Stimulated activated CD8-positive, alpha-beta memory T cell treated with anti-CD3 and anti-CD28 coated beads, Interleukin-12 subunit alpha, Interleukin-12 subunit beta, amount 100 ng/mL, for 24 hours (primary cell): Measurements from ENCODE around the gene SETD7.
A peak's percentile ranks its signal among the peaks of the same experiment; 100 is the strongest.
"Not testable (repeated sequence)": the region's sequence is repeated elsewhere in the genome, so short reads cannot be mapped to it uniquely, and the experiment has no call there.

Experiments
- DNase-seq: peaks from one replicate; pipeline ENCODE4 v3.0.0-alpha.2; 2020; ENCODE audit errors: extremely low read depth

The SETD7 gene

GRCh38 chr4:139465922-139466321, 90.1 kb downstream of the SETD7 start:
- no peak for DNase-seq

- DNase-seq = not testable (repeated sequence)
These were observed 91.5 kb downstream of the SETD7 start for GRCh38 chr4:139464512-139464911.

- no peak for DNase-seq
These were observed 94.9 kb downstream of the SETD7 start for GRCh38 chr4:139461022-139461628.

GRCh38 chr4:139460565-139460964, 95.5 kb downstream of the SETD7 start:
- no peak for DNase-seq

GRCh38 chr4:139458999-139459398, 97.0 kb downstream of the SETD7 start:
- DNase-seq = no peak

GRCh38 chr4:139458543-139458942, 97.5 kb downstream of the SETD7 start:
- DNase-seq = no peak

GRCh38 chr4:139457318-139457717, 98.7 kb downstream of the SETD7 start:
- DNase-seq = no peak

- DNase-seq = no peak
These were observed 100.9 kb downstream of the SETD7 start for GRCh38 chr4:139455126-139455538.

GRCh38 chr4:139454111-139455045, 101.6 kb downstream of the SETD7 start, which contains the start of gene RAB33B:
Gene RAB33B, plus strand, starts transcription at chr4:139454121. Its CDS starts 75 bp downstream, at chr4:139454196.
- DNase-seq = no peak

- peak; percentile 93 for DNase-seq
These were observed 102.5 kb downstream of the SETD7 start for GRCh38 chr4:139453371-139454110.

GRCh38 chr4:139453041-139453370, 103.0 kb downstream of the SETD7 start:
- DNase-seq = no peak

- DNase-seq = no peak
These were observed 104.0 kb downstream of the SETD7 start for GRCh38 chr4:139451997-139452396.

GRCh38 chr4:139450586-139450985, 105.4 kb downstream of the SETD7 start:
- DNase-seq = no peak

GRCh38 chr4:139447078-139447477, 108.9 kb downstream of the SETD7 start:
- DNase-seq = not testable (repeated sequence)
